A673 (cell line): ENCODE data around the gene FAHD2B.
"Not testable (repeated sequence)": the region's sequence is repeated elsewhere in the genome, so short reads cannot be mapped to it uniquely, and the experiment has no call there.

Source experiments
- EZH2 ChIP-seq: fragments of 200-600 bp; sonication (generic); IDR thresholded peaks from 2 replicates; pipeline ENCODE4 v1.6.1; 2017; ENCODE audit warnings: borderline replicate concordance, low read depth, mild to moderate bottlenecking, mixed read lengths, antibody characterized with exemption, low read length; ENCODE audit not compliant: poor library complexity, severe bottlenecking
- TF ChIP-seq, protein P1 (sequence below): fragments of 300-800, 200-600 bp; sonication (generic); conservative IDR thresholded peaks from 2 replicates; pipeline ENCODE4 v1.5.1; 2017; ENCODE audit warnings: low read depth, mild to moderate bottlenecking, antibody characterized with exemption, low read length, moderate library complexity, mixed read lengths

DNA sequence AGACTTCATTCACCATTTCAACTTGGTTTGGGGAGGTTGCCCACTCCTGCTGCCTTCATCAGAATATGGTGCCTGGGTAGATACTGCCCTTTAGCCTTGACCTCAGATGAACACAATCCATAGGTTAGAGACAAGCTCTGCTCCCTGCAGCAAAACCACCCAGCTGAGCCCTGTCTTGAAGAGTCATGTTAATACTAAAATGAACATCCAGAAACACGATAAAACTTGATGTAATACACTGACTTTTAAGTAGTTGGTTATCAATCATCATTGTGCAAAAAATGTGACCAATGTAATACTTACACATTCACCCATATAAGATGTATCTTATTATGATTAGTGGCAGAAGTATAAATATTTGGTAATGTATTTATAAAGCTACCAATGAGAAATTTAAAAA, 32.7 kb downstream of the FAHD2B start:
- TF ChIP-seq, protein P1, sequence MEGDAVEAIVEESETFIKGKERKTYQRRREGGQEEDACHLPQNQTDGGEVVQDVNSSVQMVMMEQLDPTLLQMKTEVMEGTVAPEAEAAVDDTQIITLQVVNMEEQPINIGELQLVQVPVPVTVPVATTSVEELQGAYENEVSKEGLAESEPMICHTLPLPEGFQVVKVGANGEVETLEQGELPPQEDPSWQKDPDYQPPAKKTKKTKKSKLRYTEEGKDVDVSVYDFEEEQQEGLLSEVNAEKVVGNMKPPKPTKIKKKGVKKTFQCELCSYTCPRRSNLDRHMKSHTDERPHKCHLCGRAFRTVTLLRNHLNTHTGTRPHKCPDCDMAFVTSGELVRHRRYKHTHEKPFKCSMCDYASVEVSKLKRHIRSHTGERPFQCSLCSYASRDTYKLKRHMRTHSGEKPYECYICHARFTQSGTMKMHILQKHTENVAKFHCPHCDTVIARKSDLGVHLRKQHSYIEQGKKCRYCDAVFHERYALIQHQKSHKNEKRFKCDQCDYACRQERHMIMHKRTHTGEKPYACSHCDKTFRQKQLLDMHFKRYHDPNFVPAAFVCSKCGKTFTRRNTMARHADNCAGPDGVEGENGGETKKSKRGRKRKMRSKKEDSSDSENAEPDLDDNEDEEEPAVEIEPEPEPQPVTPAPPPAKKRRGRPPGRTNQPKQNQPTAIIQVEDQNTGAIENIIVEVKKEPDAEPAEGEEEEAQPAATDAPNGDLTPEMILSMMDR, result not testable (repeated sequence)
- TF ChIP-seq EZH2, result not testable (repeated sequence)
